Endothelial cell of umbilical vein (primary cell): Measurements from ENCODE around the gene C1QL4. TPM values are rescaled to one million over a fixed set of nuclear protein-coding genes. Genes with fewer than 3 reads are reported as not detected.

Source experiments
- BruUV-seq: library from RNA; stranded (reverse); fragments of 400-500 nt; replicated peaks from 2 replicates; lab custom pipeline; 2021; lab: Mats Ljungman, UMichigan
- CTCF ChIA-PET: fragments of 300-600, 350-600 bp; sonication (Branson Sonifier 250); formaldehyde crosslinking; loops from one replicate; lab custom pipeline; 2021; ENCODE audit warnings: antibody characterized with exemption, inconsistent platforms; lab: Charles Lee
- POLR2A ChIA-PET: fragments of 300-600, 350-600 bp; sonication (Branson Sonifier 250); formaldehyde crosslinking; loops from one replicate; lab custom pipeline; 2021; ENCODE audit warnings: antibody characterized with exemption, inconsistent platforms; lab: Charles Lee
- DNase-seq: peaks from one replicate; pipeline ENCODE4 v3.0.0-alpha.2; 2011; ENCODE audit warnings: low read depth, low spot score
- FAIRE-seq: peaks from 2 replicates; lab custom pipeline; 2011; peaks lifted over from hg19 to GRCh38; lab: Jason Lieb, UNC
- H2AFZ ChIP-seq: 2 replicates; pipeline ENCODE4 v1.6.0; 2012; ENCODE audit warnings: low read depth, low read length, control low read depth, inconsistent platforms
- H3K27ac ChIP-seq: 2 replicates; pipeline ENCODE4 v1.5.1; 2011; ENCODE audit warnings: low read depth, mild to moderate bottlenecking, control low read depth, low read length, moderate library complexity; ENCODE audit not compliant: insufficient read depth
- H3K27me3 ChIP-seq, 2 experiments: 2 replicates each; pipeline versions ENCODE4 v1.6.0 to v1.6.1; 2011; ENCODE audit warnings: low read length in 2 of 2, mixed read lengths in 1 of 2; ENCODE audit not compliant: control insufficient read depth in 2 of 2, insufficient read depth in 2 of 2
- H3K36me3 ChIP-seq, 2 experiments: 2 replicates in 1 of 2; 3 replicates in 1 of 2; pipeline ENCODE4 v1.5.1; 2011; ENCODE audit warnings: low read length in 2 of 2, mild to moderate bottlenecking in 1 of 2, moderate library complexity in 1 of 2; ENCODE audit not compliant: control insufficient read depth in 2 of 2, insufficient read depth in 2 of 2; ENCODE audit errors: extremely low read depth in 1 of 2
- H3K4me1 ChIP-seq: 3 replicates; pipeline ENCODE4 v1.5.1; 2011; ENCODE audit warnings: mild to moderate bottlenecking, low read length; ENCODE audit not compliant: control insufficient read depth, insufficient read depth; ENCODE audit errors: extremely low read depth
- H3K4me2 ChIP-seq: 2 replicates; pipeline ENCODE4 v1.6.1; 2011; ENCODE audit warnings: low read length, control low read depth, mixed read lengths; ENCODE audit not compliant: insufficient read depth
- H3K4me3 ChIP-seq, 3 experiments: fragments of 200-600 bp in 1 of 3; sonication (generic), shearing (Covaris generic) in 1 of 3; replicated peaks in 1 of 3; 2 replicates each; pipeline ENCODE4 v1.5.1; 2011 to 2016; ENCODE audit warnings: control low read depth in 3 of 3, low read length in 3 of 3, mild to moderate bottlenecking in 2 of 3, inconsistent platforms in 1 of 3, low read depth in 1 of 3, moderate library complexity in 1 of 3; ENCODE audit not compliant: insufficient read depth in 1 of 3
- H3K79me2 ChIP-seq: 2 replicates; pipeline ENCODE4 v1.6.0; 2012; ENCODE audit warnings: low read length, inconsistent platforms; ENCODE audit not compliant: control insufficient read depth, insufficient read depth
- H3K9ac ChIP-seq: replicated peaks from 2 replicates; pipeline ENCODE3; 2011; ENCODE audit warnings: low read length, control low read depth; ENCODE audit not compliant: insufficient read depth; ENCODE audit errors: extremely low read depth
- H3K9me1 ChIP-seq: replicated peaks from 3 replicates; pipeline ENCODE4 v1.6.0; 2011; ENCODE audit warnings: mild to moderate bottlenecking, low read length; ENCODE audit not compliant: control insufficient read depth, insufficient read depth; ENCODE audit errors: extremely low read depth
- H3K9me3 ChIP-seq: replicated peaks from 2 replicates; pipeline ENCODE4 v1.5.1; 2012; ENCODE audit warnings: low read length, inconsistent platforms; ENCODE audit not compliant: control insufficient read depth, insufficient read depth
- H4K20me1 ChIP-seq: replicated peaks from 2 replicates; pipeline ENCODE3; 2011; ENCODE audit warnings: mild to moderate bottlenecking, low read length; ENCODE audit not compliant: control insufficient read depth, insufficient read depth; ENCODE audit errors: extremely low read depth
- EZH2 ChIP-seq: IDR thresholded peaks from 2 replicates; pipeline ENCODE4 v1.6.1; 2012; ENCODE audit warnings: borderline replicate concordance, low read depth, mild to moderate bottlenecking, moderate library complexity, low read length, inconsistent platforms; ENCODE audit not compliant: severe bottlenecking
- FOS ChIP-seq: IDR thresholded peaks from 2 replicates; pipeline ENCODE4 v1.6.1; 2011; ENCODE audit warnings: mild to moderate bottlenecking, low read length, moderate library complexity, borderline replicate concordance; ENCODE audit not compliant: insufficient read depth
- GATA2 ChIP-seq: IDR thresholded peaks from 2 replicates; pipeline ENCODE4 v1.7.0; 2011; ENCODE audit warnings: low read depth, mild to moderate bottlenecking, moderate library complexity, mixed read lengths, low read length; ENCODE audit not compliant: insufficient read length, insufficient read depth
- MAX ChIP-seq: IDR thresholded peaks from 2 replicates; pipeline ENCODE4 v1.6.1; 2011; ENCODE audit not compliant: insufficient read depth, insufficient read length
- MYC ChIP-seq: IDR thresholded peaks from one replicate; pipeline ENCODE4 v1.6.1; 2011; ENCODE audit warnings: mild to moderate bottlenecking, low read depth, low read length
- POLR2A ChIP-seq: IDR thresholded peaks from 2 replicates; pipeline ENCODE4 v1.6.1; 2012; ENCODE audit warnings: low read depth, mild to moderate bottlenecking, control low read depth, low read length
- POLR2AphosphoS5 ChIP-seq: IDR thresholded peaks from 2 replicates; pipeline ENCODE4 v1.6.1; 2012; ENCODE audit warnings: low read depth, mild to moderate bottlenecking, control low read depth, low read length, moderate library complexity; ENCODE audit not compliant: insufficient read depth
- dilution Hi-C: fragments of 300-500 bp; cut with MboI; formaldehyde crosslinking; loops from one replicate; pipeline ENCODE4 v1.15.0; 2019; ENCODE audit warnings: low sequenced_read_pairs; ENCODE audit not compliant: extremely low pct_ligation_motif_present
- intact Hi-C: fragments of 100-400 bp; cut with micrococcal nuclease; formaldehyde crosslinking; loops from one replicate; pipeline ENCODE4 v1.10.0; 2022
- polyA plus RNA-seq, 4 experiments: library from polyadenylated mRNA; depleted of rRNA in 3 of 4; stranded (reverse) in 3 of 4; unstranded in 1 of 4; fragments of >200 nt; gene quantifications; 2 replicates each; pipeline versions ENCODE4 v1.2.1 to v1.2.3, GENCODE V29; 2011 to 2012; ENCODE audit warnings: missing spikeins in 1 of 4
- total RNA-seq: library from RNA; stranded (reverse); gene quantifications from 2 replicates; pipeline ENCODE4 v1.2.3, GENCODE V29; 2021
- TF ChIP-seq, protein P1 (sequence below), 2 donors: IDR thresholded peaks; 1 replicate in 1 of 2; 2 replicates in 1 of 2; pipeline ENCODE4 v1.5.1; 2011; ENCODE audit warnings: low read length in 2 of 2, mild to moderate bottlenecking in 2 of 2, moderate library complexity in 2 of 2, control low read depth in 1 of 2, inconsistent platforms in 1 of 2, low read depth in 1 of 2; ENCODE audit not compliant: insufficient read depth in 1 of 2; ENCODE audit errors: extremely low read depth in 1 of 2

C1QL4 gene
- total and polyA plus RNA-seq, 2 donors (not counting 3 experiments of a cell fraction or from before 2014, with no cell fraction given) = not detected

DNA sequence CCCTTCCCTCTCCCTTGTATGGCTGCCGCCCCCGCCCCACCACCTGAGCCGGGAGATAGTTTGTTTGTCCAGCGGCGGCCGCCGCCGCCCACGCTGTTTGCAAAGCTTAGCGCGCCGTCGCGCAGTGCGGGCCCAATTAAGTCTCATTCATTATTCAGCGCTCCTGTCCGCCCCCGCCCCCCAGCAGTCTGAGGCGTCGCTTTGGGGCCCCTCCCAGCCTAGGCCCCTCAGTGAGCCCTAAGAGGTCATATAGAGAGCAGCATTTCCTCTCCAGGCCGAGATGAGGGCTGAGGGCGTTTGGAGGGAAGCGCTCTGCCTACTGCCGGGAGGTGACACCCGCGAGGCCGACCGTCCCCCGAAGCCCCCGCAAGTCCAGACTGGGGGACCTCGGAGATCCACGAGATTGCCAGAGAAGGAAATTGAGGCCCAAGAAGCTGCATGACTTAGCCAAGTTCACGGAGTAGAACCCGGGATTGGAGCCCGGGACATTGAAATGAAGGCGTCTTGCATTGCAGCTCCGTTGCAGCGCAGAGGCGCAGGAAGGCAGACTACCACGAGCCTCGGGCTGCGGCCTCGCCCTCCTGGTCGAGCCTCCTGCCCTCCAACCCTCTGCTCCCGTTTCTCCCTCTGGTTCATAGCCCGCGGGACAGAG, 9.8 kb upstream of the C1QL4 start, which contains the start of gene DNAJC22:
Gene DNAJC22 (plus strand): TSS at position 230 of the 652 bp plus-strand sequence. CDS start 1,985 bp downstream, outside the sequence.
- BruUV-seq = no TSS peak

GRCh38 chr12:49345825-49346658, 9.1 kb upstream of the C1QL4 start:
- H3K27ac ChIP-seq = no peak overlapping the region
- dilution Hi-C loops = no loop called here
- no peaks in the 10 kb centered on the region for H4K20me1 ChIP-seq
- H3K4me2 ChIP-seq = peak overlapping the region; percentile 33
- peaks cover 36 to 49% of the 10 kb centered on the region in 2 experiments for H3K27me3 ChIP-seq
- no peak for FAIRE-seq
- H3K9ac ChIP-seq = no peak overlapping the region
- no peaks in the 10 kb centered on the region for H3K9me1 ChIP-seq
- H3K36me3 ChIP-seq = no peaks in the 10 kb centered on the region
- H3K4me1 ChIP-seq = peaks cover 40% of the 10 kb centered on the region
- H3K79me2 ChIP-seq = no peaks in the 10 kb centered on the region
- H2AFZ ChIP-seq = no peak overlapping the region
- intact Hi-C loops = loop anchor here (10.0 kb wide), 1 partner anchor 399 kb away; the partner anchor contains the start of gene TMBIM6
- no TSS peak for BruUV-seq
- peak; percentile 97 for TF ChIP-seq EZH2
- TF ChIP-seq MAX = no peak
- no peak for TF ChIP-seq POLR2AphosphoS5
- TF ChIP-seq, protein P1, sequence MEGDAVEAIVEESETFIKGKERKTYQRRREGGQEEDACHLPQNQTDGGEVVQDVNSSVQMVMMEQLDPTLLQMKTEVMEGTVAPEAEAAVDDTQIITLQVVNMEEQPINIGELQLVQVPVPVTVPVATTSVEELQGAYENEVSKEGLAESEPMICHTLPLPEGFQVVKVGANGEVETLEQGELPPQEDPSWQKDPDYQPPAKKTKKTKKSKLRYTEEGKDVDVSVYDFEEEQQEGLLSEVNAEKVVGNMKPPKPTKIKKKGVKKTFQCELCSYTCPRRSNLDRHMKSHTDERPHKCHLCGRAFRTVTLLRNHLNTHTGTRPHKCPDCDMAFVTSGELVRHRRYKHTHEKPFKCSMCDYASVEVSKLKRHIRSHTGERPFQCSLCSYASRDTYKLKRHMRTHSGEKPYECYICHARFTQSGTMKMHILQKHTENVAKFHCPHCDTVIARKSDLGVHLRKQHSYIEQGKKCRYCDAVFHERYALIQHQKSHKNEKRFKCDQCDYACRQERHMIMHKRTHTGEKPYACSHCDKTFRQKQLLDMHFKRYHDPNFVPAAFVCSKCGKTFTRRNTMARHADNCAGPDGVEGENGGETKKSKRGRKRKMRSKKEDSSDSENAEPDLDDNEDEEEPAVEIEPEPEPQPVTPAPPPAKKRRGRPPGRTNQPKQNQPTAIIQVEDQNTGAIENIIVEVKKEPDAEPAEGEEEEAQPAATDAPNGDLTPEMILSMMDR (IDR thresholded peaks at IDR 0.05; ENCODE audit: extremely low read depth in 1 of 2, insufficient read depth in 1 of 2, low read depth in 1 of 2, low read length in 2 of 2) = no peak
- no peak for TF ChIP-seq GATA2
- TF ChIP-seq MYC = no peak
- TF ChIP-seq FOS = no peak
- ChIA-PET CTCF (interaction anchor here (0.6 to 8.0 kb wide), 10 partner anchors 11 to 233 kb away, joined by 3 to 280 read pairs (median 35); partner anchors contain the start of genes C1QL4, KCNH3, PRPH and TROAP), POLR2A (no interaction called here)
- no peaks in the 10 kb centered on the region for H3K9me3 ChIP-seq
- H3K4me3 ChIP-seq = peak overlapping the region in 1 of 3 experiments; percentile 25
- DNase-seq = no peak

More for the DNA sequence above, 9.8 kb upstream of the C1QL4 start, which contains the start of gene DNAJC22:
- dilution Hi-C loops (no loop called here), intact Hi-C loops (loop anchor here (1.0 to 10.0 kb wide), 2 partner anchors 15 to 398 kb away; partner anchors contain the start of gene TMBIM6)
- Histone ChIP-seq H3K4me1 (peaks cover 40% of the 10 kb centered on the region), H3K79me2 (no peaks in the 10 kb centered on the region), H3K9me3 (no peaks in the 10 kb centered on the region), H3K27ac (no peak within 1 kb of the TSS), H3K4me2 (peak within 1 kb of the TSS; percentile 61), H3K9me1 (no peaks in the 10 kb centered on the region), H4K20me1 (no peaks in the 10 kb centered on the region), H3K27me3 (peaks cover 29 to 42% of the 10 kb centered on the region in 2 experiments), H3K4me3 (peak within 1 kb of the TSS; percentile 9 to 25 (median 23)), H3K9ac (no peak within 1 kb of the TSS), H3K36me3 (no peaks in the 10 kb centered on the region), H2AFZ (peak within 1 kb of the TSS; percentile 78)
- ChIA-PET POLR2A (interaction anchor here (1.3 kb wide), 1 partner anchor 20 kb away, joined by 5 read pairs; the partner anchor contains the start of gene SPATS2), CTCF (interaction anchor here (0.9 to 8.0 kb wide), 19 partner anchors 8 to 237 kb away, joined by 3 to 280 read pairs (median 9); partner anchors contain the start of genes C1QL4, KCNH3, PRPH and SPATS2)
- DNase-seq = no peak
- TF ChIP-seq POLR2A = no peak
- TF ChIP-seq EZH2 = peak; percentile 69
- TF ChIP-seq MAX = no peak
- peak; percentile 44 for FAIRE-seq
